CD4-positive, alpha-beta T cell treated with Interleukin-4 for 4 hours (primary cell): Measurements from ENCODE around the gene TIMM23B.
A peak's percentile ranks its signal among the peaks of the same experiment; 100 is the strongest.
"Not testable (repeated sequence)": the region's sequence is repeated elsewhere in the genome, so short reads cannot be mapped to it uniquely, and the experiment has no call there.

Experiments used
- DNase-seq: peaks from one replicate; pipeline ENCODE4 v3.0.0-alpha.2; 2020

TIMM23B gene

GRCh38 chr10:49941447-49942338 lies at the start of gene TIMM23B, which contains the start of gene PARG:
Gene TIMM23B (plus strand): TSS chr10:49942053. CDS start chr10:49942195, 142 bp downstream.
Gene PARG (minus strand): TSS chr10:49942027. CDS start chr10:49941725, 302 bp downstream.
- DNase-seq = peak; percentile 82

- DNase-seq = not testable (repeated sequence)
Observed at GRCh38 chr10:49899999-49900398, 41.9 kb upstream of the TIMM23B start.

- DNase-seq = not testable (repeated sequence)
Observed at GRCh38 chr10:49900406-49900805, 41.4 kb upstream of the TIMM23B start.

GRCh38 chr10:49903829-49904228 lies 38.0 kb upstream of the TIMM23B start:
- DNase-seq = not testable (repeated sequence)

GRCh38 chr10:49908290-49909080 lies 33.4 kb upstream of the TIMM23B start:
- not testable (repeated sequence) for DNase-seq

GRCh38 chr10:49910295-49910694 lies 31.6 kb upstream of the TIMM23B start:
- DNase-seq = not testable (repeated sequence)

GRCh38 chr10:49916451-49916850 lies 25.4 kb upstream of the TIMM23B start:
- not testable (repeated sequence) for DNase-seq

- not testable (repeated sequence) for DNase-seq
Observed at GRCh38 chr10:49917927-49918326, 23.9 kb upstream of the TIMM23B start.

- DNase-seq = not testable (repeated sequence)
Observed at GRCh38 chr10:49922041-49922440, 19.8 kb upstream of the TIMM23B start.

GRCh38 chr10:49923572-49923971 lies 18.3 kb upstream of the TIMM23B start:
- not testable (repeated sequence) for DNase-seq

GRCh38 chr10:49931276-49931675 lies 10.6 kb upstream of the TIMM23B start:
- DNase-seq = not testable (repeated sequence)

GRCh38 chr10:49931959-49932728 lies 9.7 kb upstream of the TIMM23B start:
- not testable (repeated sequence) for DNase-seq

- DNase-seq = not testable (repeated sequence)
Observed at GRCh38 chr10:49942339-49942705, 469 bp downstream of the TIMM23B start.

- not testable (repeated sequence) for DNase-seq
Observed at GRCh38 chr10:49943607-49944006, 1.8 kb downstream of the TIMM23B start.

- not testable (repeated sequence) for DNase-seq
Observed at GRCh38 chr10:49948142-49948541, 6.3 kb downstream of the TIMM23B start.

GRCh38 chr10:49948737-49949136 lies 6.9 kb downstream of the TIMM23B start:
- DNase-seq = not testable (repeated sequence)

GRCh38 chr10:49952006-49952405 lies 10.2 kb downstream of the TIMM23B start:
- DNase-seq = not testable (repeated sequence)

GRCh38 chr10:49953122-49953521 lies 11.3 kb downstream of the TIMM23B start:
- DNase-seq = not testable (repeated sequence)

- DNase-seq = not testable (repeated sequence)
Observed at GRCh38 chr10:49970331-49970857, 28.5 kb downstream of the TIMM23B start.

GRCh38 chr10:49971466-49971865 lies 29.6 kb downstream of the TIMM23B start:
- DNase-seq = not testable (repeated sequence)

- DNase-seq = not testable (repeated sequence)
Observed at GRCh38 chr10:49972094-49972493, 30.2 kb downstream of the TIMM23B start.

GRCh38 chr10:49977756-49978155 lies 35.9 kb downstream of the TIMM23B start:
- DNase-seq = not testable (repeated sequence)
